Immature natural killer cell (primary cell): ENCODE data around the gene C11orf21. TPM values are rescaled to one million over a fixed set of nuclear protein-coding genes. Genes with fewer than 3 reads are reported as not detected.

Experiments
- DNase-seq, 3 donors: peaks; one replicate each; pipeline ENCODE4 v3.0.0; 2022; ENCODE audit warnings: mixed read lengths in 1 of 3
- H3K27ac Mint-ChIP-seq, 6 donors: one replicate each; pipeline ENCODE4 v1.8.0; 2020; ENCODE audit warnings: mixed read lengths in 6 of 6, mild to moderate bottlenecking in 5 of 6, inconsistent platforms in 4 of 6, moderate library complexity in 3 of 6
- H3K27me3 Mint-ChIP-seq, 3 donors: one replicate each; pipeline ENCODE4 v1.8.0; 2020 to 2021; ENCODE audit warnings: low read depth in 3 of 3, mild to moderate bottlenecking in 3 of 3, mixed read lengths in 3 of 3, moderate library complexity in 3 of 3, inconsistent platforms in 1 of 3
- H3K36me3 Mint-ChIP-seq, 3 donors: one replicate each; pipeline ENCODE4 v1.8.0; 2020; ENCODE audit warnings: mixed read lengths in 3 of 3, inconsistent platforms in 2 of 3, mild to moderate bottlenecking in 2 of 3
- H3K4me1 Mint-ChIP-seq, 2 donors: one replicate each; pipeline ENCODE4 v1.8.0; 2020; ENCODE audit warnings: inconsistent platforms in 2 of 2, mild to moderate bottlenecking in 2 of 2, mixed read lengths in 2 of 2, moderate library complexity in 1 of 2
- H3K4me3 Mint-ChIP-seq, 5 donors: one replicate each; pipeline ENCODE4 v1.8.0; 2020; ENCODE audit warnings: mild to moderate bottlenecking in 5 of 5, mixed read lengths in 5 of 5, inconsistent platforms in 3 of 5, moderate library complexity in 3 of 5
- H3K9me3 Mint-ChIP-seq, 6 donors: one replicate each; pipeline ENCODE4 v1.8.0; 2020; ENCODE audit warnings: mild to moderate bottlenecking in 6 of 6, mixed read lengths in 6 of 6, inconsistent platforms in 4 of 6, moderate library complexity in 3 of 6
- polyA plus RNA-seq, 3 donors: library from polyadenylated mRNA; unstranded; fragments of 300-500 nt; fragmentation: Illumina TruSeq; gene quantifications; one replicate each; pipeline ENCODE4 v1.2.3, GENCODE V29; 2021

The C11orf21 gene
- polyA plus RNA-seq, 3 donors from 2014 or later, result 36.3 to 57.5 (median 36.6) TPM

- Mint-ChIP-seq H3K27me3 (peaks cover 2 to 3% (median 3%) of the 10 kb centered on the region in 3 donors), H3K27ac (peak overlapping the region in 2 of 6 donors; percentile 22 to 59), H3K36me3 (peaks cover 0 to 7% (median 0%) of the 10 kb centered on the region in 3 donors), H3K9me3 (no peaks in the 10 kb centered on the region), H3K4me3 (no peak overlapping the region), H3K4me1 (peaks cover 13 to 20% of the 10 kb centered on the region in 2 donors)
- no peak for DNase-seq
Observed at GRCh38 chr11:2310073-2310785, 8.5 kb upstream of the C11orf21 start.

GRCh38 chr11:2309251-2310072 is 7.7 kb upstream of the C11orf21 start:
- Mint-ChIP-seq H3K4me3 (no peak overlapping the region), H3K27me3 (peaks cover 2 to 3% (median 3%) of the 10 kb centered on the region in 3 donors), H3K9me3 (no peaks in the 10 kb centered on the region), H3K4me1 (peaks cover 20 to 27% of the 10 kb centered on the region in 2 donors), H3K27ac (peak overlapping the region in 1 of 6 donors; percentile 22), H3K36me3 (peaks cover 0 to 7% (median 0%) of the 10 kb centered on the region in 3 donors)
- no peak for DNase-seq

- peaks cover 0 to 7% (median 0%) of the 10 kb centered on the region in 3 donors for H3K36me3 Mint-ChIP-seq
- no peak for DNase-seq
- H3K9me3 Mint-ChIP-seq, result no peaks in the 10 kb centered on the region
- H3K4me1 Mint-ChIP-seq, result peaks cover 27 to 34% of the 10 kb centered on the region in 2 donors
- no peak overlapping the region for H3K4me3 Mint-ChIP-seq
- no peak overlapping the region for H3K27ac Mint-ChIP-seq
- H3K27me3 Mint-ChIP-seq, result peaks cover 2 to 3% (median 3%) of the 10 kb centered on the region in 3 donors
Observed at GRCh38 chr11:2308713-2309112, 7.0 kb upstream of the C11orf21 start.

DNA sequence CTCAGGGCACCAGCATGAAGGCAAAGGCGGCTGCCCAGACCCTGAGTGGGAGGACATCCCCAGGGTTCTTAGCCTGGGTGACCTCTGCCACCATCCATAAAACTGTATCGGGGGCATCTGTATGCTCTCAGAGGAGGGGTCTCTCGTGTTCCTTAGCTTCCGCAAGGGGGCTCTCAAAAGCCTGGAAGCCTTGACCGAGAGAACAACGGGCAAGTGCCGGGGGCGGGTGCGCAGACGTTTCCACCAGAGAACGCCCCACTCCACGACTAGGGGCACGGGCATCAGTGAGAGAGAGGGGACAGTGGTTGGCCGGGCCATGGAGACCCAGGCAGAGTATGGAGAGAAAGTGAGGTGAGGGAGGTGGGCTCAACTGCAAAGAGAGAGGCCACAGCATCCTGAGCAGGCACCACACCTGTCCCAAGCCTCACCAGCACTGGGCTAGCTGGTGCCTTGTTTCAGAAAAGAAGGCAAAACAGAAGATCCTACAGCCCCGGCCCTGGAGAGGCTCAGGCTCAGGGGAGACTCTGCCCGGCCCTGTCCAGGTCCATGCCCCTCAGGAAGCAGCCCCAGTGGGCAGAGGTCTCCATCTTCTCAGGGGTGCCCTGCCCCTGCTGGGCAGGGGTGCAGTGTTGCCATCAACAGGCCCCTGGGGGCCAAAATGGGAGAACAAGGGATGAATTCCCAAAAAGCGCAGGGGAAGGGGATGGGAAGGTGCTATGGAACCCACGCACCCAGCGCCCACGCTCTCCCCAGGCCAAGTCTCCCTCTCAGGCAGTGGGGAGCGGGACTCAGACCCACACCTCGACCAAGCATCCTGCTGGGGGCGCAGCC is 6.0 kb upstream of the C11orf21 start:
- H3K36me3 Mint-ChIP-seq, result peaks cover 0 to 7% (median 0%) of the 10 kb centered on the region in 3 donors
- peaks cover 2 to 4% (median 3%) of the 10 kb centered on the region in 3 donors for H3K27me3 Mint-ChIP-seq
- no peak for DNase-seq
- H3K9me3 Mint-ChIP-seq, result no peaks in the 10 kb centered on the region
- peak overlapping the region in 4 of 6 donors; percentile 56 to 76 (median 70) for H3K27ac Mint-ChIP-seq
- peaks cover 37 to 43% of the 10 kb centered on the region in 2 donors for H3K4me1 Mint-ChIP-seq
- H3K4me3 Mint-ChIP-seq, result peak overlapping the region in 3 of 5 donors; percentile 18 to 38 (median 29)

- H3K4me3 Mint-ChIP-seq, result peak overlapping the region in 3 of 5 donors; percentile 86 to 92 (median 91)
- peaks cover 40 to 46% of the 10 kb centered on the region in 2 donors for H3K4me1 Mint-ChIP-seq
Observed at GRCh38 chr11:2306877-2307500, 5.3 kb upstream of the C11orf21 start.

GRCh38 chr11:2306452-2306823 is 4.7 kb upstream of the C11orf21 start:
- H3K4me3 Mint-ChIP-seq, result peak overlapping the region; percentile 86 to 95 (median 91)
- DNase-seq, result no peak
- peaks cover 40 to 49% of the 10 kb centered on the region in 2 donors for H3K4me1 Mint-ChIP-seq
- peaks cover 0 to 7% (median 0%) of the 10 kb centered on the region in 3 donors for H3K36me3 Mint-ChIP-seq
- H3K27me3 Mint-ChIP-seq, result peaks cover 2 to 11% (median 3%) of the 10 kb centered on the region in 3 donors
- peak overlapping the region; percentile 80 to 96 (median 94) for H3K27ac Mint-ChIP-seq
- no peaks in the 10 kb centered on the region for H3K9me3 Mint-ChIP-seq

More at GRCh38 chr11:2306877-2307500, 5.3 kb upstream of the C11orf21 start:
- DNase-seq, result no peak
- H3K27me3 Mint-ChIP-seq, result peaks cover 2 to 8% (median 3%) of the 10 kb centered on the region in 3 donors
- H3K9me3 Mint-ChIP-seq, result no peaks in the 10 kb centered on the region
- peak overlapping the region in 3 of 6 donors; percentile 7 to 94 (median 73) for H3K27ac Mint-ChIP-seq
- H3K36me3 Mint-ChIP-seq, result peaks cover 0 to 7% (median 0%) of the 10 kb centered on the region in 3 donors

- peak overlapping the region; percentile 80 to 96 (median 94) for H3K27ac Mint-ChIP-seq
- peaks cover 40 to 48% of the 10 kb centered on the region in 2 donors for H3K4me1 Mint-ChIP-seq
- peaks cover 2 to 11% (median 3%) of the 10 kb centered on the region in 3 donors for H3K27me3 Mint-ChIP-seq
- no peaks in the 10 kb centered on the region for H3K9me3 Mint-ChIP-seq
- peaks cover 0 to 7% (median 0%) of the 10 kb centered on the region in 3 donors for H3K36me3 Mint-ChIP-seq
- H3K4me3 Mint-ChIP-seq, result peak overlapping the region; percentile 86 to 95 (median 91)
- peak; percentile 52 to 56 (median 54) for DNase-seq
Observed at GRCh38 chr11:2305788-2306451, 4.2 kb upstream of the C11orf21 start.

- H3K4me1 Mint-ChIP-seq, result peaks cover 40 to 53% of the 10 kb centered on the region in 2 donors
- peaks cover 2 to 11% (median 3%) of the 10 kb centered on the region in 3 donors for H3K27me3 Mint-ChIP-seq
- no peaks in the 10 kb centered on the region for H3K9me3 Mint-ChIP-seq
- peak; percentile 79 to 82 (median 81) for DNase-seq
- H3K4me3 Mint-ChIP-seq, result peak overlapping the region; percentile 86 to 95 (median 91)
- peaks cover 0 to 7% (median 0%) of the 10 kb centered on the region in 3 donors for H3K36me3 Mint-ChIP-seq
- peak overlapping the region; percentile 80 to 96 (median 94) for H3K27ac Mint-ChIP-seq
Observed at GRCh38 chr11:2305140-2305778, 3.5 kb upstream of the C11orf21 start.

- Mint-ChIP-seq H3K4me1 (peaks cover 43 to 54% of the 10 kb centered on the region in 2 donors), H3K27me3 (peaks cover 2 to 11% (median 3%) of the 10 kb centered on the region in 3 donors), H3K27ac (peak overlapping the region; percentile 79 to 96 (median 86)), H3K4me3 (peak overlapping the region; percentile 87 to 97 (median 92)), H3K9me3 (no peaks in the 10 kb centered on the region), H3K36me3 (peaks cover 0 to 7% (median 0%) of the 10 kb centered on the region in 3 donors)
- no peak for DNase-seq
Observed at GRCh38 chr11:2304506-2305139, 2.9 kb upstream of the C11orf21 start.

DNA sequence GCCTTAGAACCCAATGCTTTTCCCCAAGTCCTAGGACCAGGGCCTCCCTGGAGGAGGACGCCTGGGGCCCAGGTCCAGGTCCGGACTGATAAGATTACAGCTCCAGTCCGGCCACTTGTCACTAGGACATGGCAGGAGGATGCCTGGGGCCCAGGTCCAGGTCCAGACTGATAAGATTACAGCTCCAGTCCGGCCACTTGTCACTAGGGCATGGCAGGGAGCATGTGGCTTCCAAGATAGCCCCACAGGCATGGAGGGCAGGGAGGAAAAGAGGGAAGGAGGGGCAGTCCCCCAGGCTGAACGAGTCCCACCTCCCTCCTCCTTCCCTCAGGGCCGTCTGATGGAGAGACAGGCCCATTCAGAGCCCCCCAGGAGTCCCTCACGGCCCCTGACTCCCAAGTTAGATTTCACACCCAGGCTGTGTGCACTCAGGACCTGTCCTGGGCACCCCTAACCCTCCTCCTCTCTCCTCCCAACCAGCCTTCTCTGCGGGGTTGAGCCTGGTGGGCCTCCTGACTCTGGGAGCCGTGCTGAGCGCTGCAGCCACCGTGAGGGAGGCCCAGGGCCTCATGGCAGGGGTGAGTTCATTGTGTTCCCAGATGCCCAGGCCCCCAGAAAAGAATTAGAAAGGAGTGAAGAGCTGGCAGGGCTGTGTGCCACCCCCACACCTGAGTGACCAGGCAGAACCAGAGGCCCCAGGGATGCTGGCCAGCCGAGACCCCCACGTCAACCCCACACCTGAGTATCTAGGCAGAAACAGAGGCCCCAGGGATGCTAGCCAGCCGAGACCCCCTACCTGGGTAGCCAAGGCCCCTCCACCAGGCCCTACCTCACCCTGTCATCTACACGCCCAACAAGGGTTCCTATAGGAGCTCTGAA is 2.1 kb upstream of the C11orf21 start:
- H3K4me1 Mint-ChIP-seq, result peaks cover 50 to 61% of the 10 kb centered on the region in 2 donors
- H3K36me3 Mint-ChIP-seq, result peaks cover 0 to 7% (median 0%) of the 10 kb centered on the region in 3 donors
- no peaks in the 10 kb centered on the region for H3K9me3 Mint-ChIP-seq
- H3K27ac Mint-ChIP-seq, result peak overlapping the region; percentile 74 to 96 (median 86)
- no peak for DNase-seq
- peaks cover 2 to 11% (median 3%) of the 10 kb centered on the region in 3 donors for H3K27me3 Mint-ChIP-seq
- H3K4me3 Mint-ChIP-seq, result peak overlapping the region; percentile 91 to 97 (median 94)
